Mucosa of rectum (tissue), 2 donors: Measurements from ENCODE around the gene PCNX1.
A peak's percentile ranks its signal among the peaks of the same experiment; 100 is the strongest.
"Not testable (repeated sequence)": the region's sequence is repeated elsewhere in the genome, so short reads cannot be mapped to it uniquely, and the experiment has no call there.

Source experiments
- H3K27ac ChIP-seq, 2 donors: one replicate each; pipeline ENCODE4 v1.7.0; 2013; ENCODE audit warnings: inconsistent platforms in 2 of 2, low read depth in 2 of 2, low read length in 2 of 2
- H3K27me3 ChIP-seq, 2 donors: one replicate each; pipeline ENCODE4 v1.7.0; 2013; ENCODE audit warnings: low read length in 2 of 2; ENCODE audit not compliant: control insufficient read depth in 2 of 2, insufficient read depth in 2 of 2
- H3K36me3 ChIP-seq, 2 donors: one replicate each; pipeline ENCODE4 v1.7.0; 2013; ENCODE audit warnings: low read length in 2 of 2; ENCODE audit not compliant: control insufficient read depth in 2 of 2, insufficient read depth in 2 of 2
- H3K4me1 ChIP-seq, 2 donors: one replicate each; pipeline ENCODE4 v1.7.0; 2013; ENCODE audit warnings: low read length in 2 of 2, mild to moderate bottlenecking in 1 of 2; ENCODE audit not compliant: control insufficient read depth in 2 of 2, insufficient read depth in 2 of 2
- H3K4me3 ChIP-seq, 2 donors: one replicate each; pipeline ENCODE4 v1.7.0; 2013; ENCODE audit warnings: low read length in 2 of 2
- H3K9ac ChIP-seq, 2 donors: one replicate each; pipeline ENCODE4 v1.7.0; 2013; ENCODE audit warnings: low read length in 2 of 2, low read depth in 1 of 2, mild to moderate bottlenecking in 1 of 2
- H3K9me3 ChIP-seq, 2 donors: one replicate each; pipeline ENCODE4 v1.7.0; 2013; ENCODE audit warnings: low read length in 2 of 2; ENCODE audit not compliant: control insufficient read depth in 2 of 2
- donor health status: healthy.
- donor health status: Normal muscosa, but diverticular disease.

Gene PCNX1

DNA sequence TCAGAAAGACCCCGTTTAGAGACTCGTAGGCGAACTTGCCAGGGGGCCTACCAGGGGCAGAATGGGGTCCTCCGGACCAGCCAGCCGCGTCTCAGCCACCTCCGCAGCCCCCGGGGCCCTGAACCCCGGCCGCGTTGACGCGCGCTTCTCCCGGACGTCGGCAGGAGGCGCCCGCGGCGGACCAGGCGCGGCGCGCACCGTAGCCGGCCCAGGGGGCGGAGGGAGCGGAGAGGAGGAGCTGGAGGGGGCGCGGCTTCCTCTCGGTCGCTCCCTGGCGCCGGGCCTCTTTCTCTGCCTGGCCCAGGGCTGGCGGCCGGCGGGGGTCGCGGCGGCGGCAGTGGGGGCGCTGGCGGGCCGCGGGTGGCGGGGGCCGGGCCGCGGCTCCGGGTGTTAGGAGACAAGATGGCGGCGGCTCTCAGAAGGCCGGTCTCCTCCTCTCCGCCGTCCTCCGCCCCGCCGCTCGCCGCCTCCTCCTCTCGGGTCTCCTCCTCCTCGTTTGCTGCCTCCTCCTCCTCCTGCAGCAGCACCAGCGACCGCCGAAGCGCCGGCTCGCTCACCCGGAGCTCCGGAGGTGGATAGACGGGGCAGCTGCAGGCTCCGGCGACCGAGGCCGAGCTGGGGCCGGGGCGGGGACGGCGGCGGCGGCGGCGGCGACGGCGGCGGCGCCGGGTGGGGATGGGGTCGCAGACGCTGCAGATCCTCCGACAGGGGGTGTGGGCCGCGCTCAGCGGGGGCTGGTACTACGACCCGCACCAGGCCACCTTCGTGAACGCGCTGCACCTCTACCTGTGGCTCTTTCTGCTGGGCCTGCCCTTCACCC lies at the start of gene PCNX1:
Gene PCNX1 (plus strand): TSS at position 284 of the 820 bp plus-strand sequence. CDS start 392 bp downstream, at position 676.
- H3K4me3 ChIP-seq: peak within 1 kb of the TSS; percentile 83
- H3K36me3 ChIP-seq: no peaks in the 10 kb centered on the region
- H3K27ac ChIP-seq: peak within 1 kb of the TSS; percentile 83 to 85
- no peaks in the 10 kb centered on the region for H3K27me3 ChIP-seq
- peak within 1 kb of the TSS; percentile 85 to 91 for H3K9ac ChIP-seq
- peaks cover 4 to 10% of the 10 kb centered on the region in 2 donors for H3K4me1 ChIP-seq
- no peaks in the 10 kb centered on the region for H3K9me3 ChIP-seq

DNA sequence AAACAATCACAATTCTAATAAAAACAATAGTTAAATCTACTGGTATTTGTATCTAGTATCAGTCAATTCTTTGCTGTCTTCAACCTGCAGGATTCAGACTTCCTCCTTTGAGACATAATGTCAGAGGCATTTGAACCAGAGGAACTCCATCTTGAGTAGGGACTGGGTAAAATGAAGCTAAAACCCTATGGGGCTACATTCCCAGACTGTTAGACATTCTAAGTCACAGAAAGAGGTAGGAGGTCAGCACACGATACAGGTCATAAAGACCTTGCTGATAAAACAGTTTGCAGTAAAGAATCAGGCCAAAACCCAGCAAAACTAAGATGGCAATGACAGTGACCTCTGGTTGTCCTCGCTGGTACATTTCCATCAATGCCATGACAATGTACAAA lies 49.8 kb upstream of the PCNX1 start:
- Histone ChIP-seq H3K27me3 (no peaks in the 10 kb centered on the region), H3K9me3 (no peaks in the 10 kb centered on the region), H3K27ac (no peak overlapping the region), H3K9ac (no peak overlapping the region), H3K36me3 (no peaks in the 10 kb centered on the region), H3K4me1 (no peaks in the 10 kb centered on the region), H3K4me3 (no peak overlapping the region)

DNA sequence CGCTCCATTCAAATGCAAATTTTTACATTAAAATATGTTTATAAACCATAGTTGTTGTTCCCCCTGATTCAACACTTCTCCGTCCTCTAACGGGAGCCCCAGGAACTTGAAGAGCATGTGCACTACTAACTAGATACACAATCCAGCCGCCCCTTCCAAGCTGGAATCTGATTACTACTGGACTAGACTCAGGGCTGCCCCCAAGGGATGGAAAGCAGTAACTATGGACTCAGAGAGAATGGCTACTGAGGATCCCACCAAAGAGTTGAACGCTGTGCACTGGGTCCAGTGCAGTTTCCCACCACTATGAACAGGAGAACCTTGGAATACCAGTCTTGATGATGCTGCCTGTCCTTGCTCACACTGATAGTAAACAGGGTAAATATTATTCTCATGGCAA lies 48.6 kb upstream of the PCNX1 start:
- H3K27me3 ChIP-seq: no peaks in the 10 kb centered on the region
- no peak overlapping the region for H3K4me3 ChIP-seq
- no peaks in the 10 kb centered on the region for H3K9me3 ChIP-seq
- H3K9ac ChIP-seq: no peak overlapping the region
- H3K36me3 ChIP-seq: no peaks in the 10 kb centered on the region
- H3K27ac ChIP-seq: no peak overlapping the region
- H3K4me1 ChIP-seq: no peaks in the 10 kb centered on the region

DNA sequence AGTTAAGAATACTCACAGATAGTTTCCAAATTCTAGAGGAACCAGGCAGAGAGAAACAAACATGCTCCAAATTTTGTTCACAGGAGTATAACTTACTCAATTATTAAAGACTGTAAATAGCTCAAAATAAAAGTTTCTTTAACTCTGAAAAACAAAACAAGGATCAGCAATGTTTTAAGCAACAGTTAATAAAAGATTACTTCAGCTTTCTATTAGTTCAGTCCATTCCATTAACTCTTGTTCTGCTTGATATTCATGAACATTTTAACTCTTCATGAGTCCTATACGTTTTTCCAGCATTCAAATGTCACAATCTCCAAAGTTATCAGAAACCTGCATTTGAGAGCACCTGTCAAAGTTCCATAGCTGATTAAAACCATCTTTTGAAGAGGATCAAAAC lies 40.3 kb upstream of the PCNX1 start:
- H3K36me3 ChIP-seq, H3K4me1 ChIP-seq, H3K9ac ChIP-seq, H3K27me3 ChIP-seq, H3K27ac ChIP-seq, H3K4me3 ChIP-seq, H3K9me3 ChIP-seq: not testable (repeated sequence)

DNA sequence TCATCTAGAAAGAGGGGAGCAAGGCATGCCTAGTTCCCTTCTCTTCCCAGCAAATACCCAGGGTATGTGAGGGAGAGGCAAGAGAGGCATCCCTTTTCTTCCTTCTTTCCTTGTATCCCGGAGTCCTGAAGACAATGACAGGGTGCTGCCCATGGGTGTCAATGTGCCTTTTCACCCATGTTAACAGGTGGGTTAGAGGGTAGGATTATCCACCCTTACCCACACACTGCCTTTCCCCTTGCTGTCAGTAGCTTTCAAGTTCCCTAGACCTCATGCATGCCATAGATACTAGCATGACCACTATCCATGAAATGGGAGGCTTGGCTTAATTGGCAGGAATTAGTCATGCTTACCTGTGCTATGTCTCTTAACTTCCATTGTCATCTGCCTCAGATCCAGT lies 36.3 kb upstream of the PCNX1 start:
- no peaks in the 10 kb centered on the region for H3K36me3 ChIP-seq
- no peaks in the 10 kb centered on the region for H3K27me3 ChIP-seq
- H3K4me3 ChIP-seq: no peak overlapping the region
- no peaks in the 10 kb centered on the region for H3K4me1 ChIP-seq
- no peaks in the 10 kb centered on the region for H3K9me3 ChIP-seq
- no peak overlapping the region for H3K27ac ChIP-seq
- H3K9ac ChIP-seq: no peak overlapping the region

DNA sequence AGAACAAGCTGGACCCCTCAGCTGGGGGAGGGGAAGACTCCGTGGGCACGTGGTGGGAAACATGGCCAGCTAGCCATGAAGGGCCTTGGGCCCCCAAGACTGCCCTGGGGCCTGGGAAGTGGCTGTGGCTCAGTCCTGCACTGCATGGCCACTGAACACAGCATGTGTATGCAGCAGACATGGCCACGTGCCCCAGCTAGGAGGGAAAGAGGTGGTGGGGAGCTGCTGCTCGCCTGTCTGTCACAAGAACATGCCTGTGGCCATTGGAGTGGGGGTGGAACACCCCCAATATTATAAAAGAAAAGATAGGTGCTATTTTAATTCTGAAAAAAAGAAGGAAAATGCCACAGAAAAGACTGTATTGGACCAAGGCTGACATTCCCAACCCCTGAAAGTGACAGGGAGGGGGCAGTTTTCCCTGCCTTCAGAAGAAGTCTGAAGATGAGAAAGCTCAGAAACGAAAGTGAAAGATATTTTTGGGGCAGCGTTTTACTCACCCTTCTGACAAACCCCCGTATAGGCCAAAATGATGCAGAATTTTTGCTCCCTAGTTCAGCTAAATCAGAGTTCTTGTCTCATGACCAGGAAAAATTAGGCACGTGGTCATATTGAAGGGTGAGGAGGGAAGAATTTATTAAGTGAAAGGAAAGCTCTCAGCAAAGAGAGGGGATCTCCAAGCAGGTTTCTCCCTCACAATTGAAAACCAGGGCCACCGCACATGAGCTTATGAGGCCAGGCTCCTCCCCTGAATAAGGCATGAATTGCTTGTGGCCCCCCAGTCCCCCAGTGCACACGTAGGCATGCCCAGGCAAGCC lies 35.2 kb upstream of the PCNX1 start:
- Histone ChIP-seq H3K4me3 (no peak overlapping the region), H3K27ac (peak overlapping the region in 1 of 2 donors; percentile 18), H3K9ac (no peak overlapping the region), H3K4me1 (no peaks in the 10 kb centered on the region), H3K27me3 (no peaks in the 10 kb centered on the region), H3K9me3 (no peaks in the 10 kb centered on the region), H3K36me3 (no peaks in the 10 kb centered on the region)

DNA sequence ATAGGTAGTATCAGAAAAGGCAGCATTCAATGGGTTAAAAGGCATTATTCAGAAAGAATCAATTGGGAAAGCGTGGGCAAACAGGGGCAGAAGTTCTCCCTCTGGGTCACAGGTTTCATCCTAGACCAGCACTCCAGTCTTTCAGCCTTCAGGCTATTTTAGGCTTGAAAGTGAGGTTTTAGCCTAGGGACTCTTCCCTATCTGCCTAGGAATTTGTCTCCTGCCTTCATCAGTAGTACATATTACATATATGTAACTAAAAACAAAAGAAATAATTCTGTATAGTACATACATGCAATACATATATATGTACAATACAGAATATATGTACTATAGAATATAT lies 34.6 kb upstream of the PCNX1 start:
- Histone ChIP-seq H3K4me1 (no peaks in the 10 kb centered on the region), H3K27ac (no peak overlapping the region), H3K9ac (no peak overlapping the region), H3K4me3 (no peak overlapping the region), H3K9me3 (no peaks in the 10 kb centered on the region), H3K27me3 (no peaks in the 10 kb centered on the region), H3K36me3 (no peaks in the 10 kb centered on the region)

DNA sequence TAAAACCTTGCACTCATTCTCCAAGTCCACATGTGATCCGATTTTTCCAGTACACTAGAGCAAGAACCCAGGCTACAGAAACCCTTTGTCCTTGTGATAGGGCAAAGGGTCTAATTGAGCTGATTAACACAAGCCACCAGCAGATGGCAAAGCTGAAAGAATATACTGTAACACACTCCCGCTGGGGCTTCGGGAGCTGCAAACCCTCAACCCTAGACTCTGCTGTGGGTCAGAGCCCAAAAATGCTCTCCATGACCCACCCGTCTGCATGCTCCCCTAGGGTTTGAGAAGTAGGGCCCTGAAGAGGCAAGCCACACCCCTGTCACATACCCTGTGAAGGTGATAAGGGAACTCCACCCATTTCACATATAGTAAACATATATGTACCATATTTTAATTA lies 33.6 kb upstream of the PCNX1 start:
- Histone ChIP-seq H3K9ac (no peak overlapping the region), H3K27me3 (no peaks in the 10 kb centered on the region), H3K27ac (no peak overlapping the region), H3K9me3 (no peaks in the 10 kb centered on the region), H3K4me3 (no peak overlapping the region), H3K4me1 (no peaks in the 10 kb centered on the region), H3K36me3 (no peaks in the 10 kb centered on the region)

DNA sequence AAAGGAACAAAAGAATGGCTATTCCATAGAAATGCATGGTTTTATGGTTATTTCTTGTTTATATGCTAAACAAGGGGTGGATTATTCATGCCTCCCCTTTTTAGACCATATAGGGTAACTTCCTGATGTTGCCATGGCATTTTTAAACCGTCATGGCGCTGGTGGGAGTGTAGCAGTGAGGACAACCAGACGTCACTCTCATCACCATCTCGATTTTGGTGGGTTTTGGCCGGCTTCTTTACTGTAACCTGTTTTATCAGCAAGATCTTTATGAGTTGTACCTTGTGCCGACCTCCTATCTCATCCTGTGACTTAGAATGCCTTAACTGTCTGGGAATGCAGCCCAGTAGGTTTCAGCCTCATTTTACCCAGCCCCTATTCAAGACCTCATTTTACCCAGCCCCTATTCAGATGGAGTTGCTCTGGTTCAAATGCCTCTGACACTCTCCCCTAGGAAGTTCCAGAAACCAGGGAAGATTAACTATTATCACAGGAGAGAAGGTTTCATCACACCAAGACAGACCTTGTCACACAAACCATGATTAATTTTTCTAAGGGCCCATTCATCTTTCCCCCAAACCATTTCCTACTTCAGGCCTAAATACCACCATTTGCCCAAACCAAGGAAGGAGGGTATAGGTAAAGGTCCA lies 31.3 kb upstream of the PCNX1 start:
- not testable (repeated sequence) for H3K36me3 ChIP-seq, H3K9me3 ChIP-seq

DNA sequence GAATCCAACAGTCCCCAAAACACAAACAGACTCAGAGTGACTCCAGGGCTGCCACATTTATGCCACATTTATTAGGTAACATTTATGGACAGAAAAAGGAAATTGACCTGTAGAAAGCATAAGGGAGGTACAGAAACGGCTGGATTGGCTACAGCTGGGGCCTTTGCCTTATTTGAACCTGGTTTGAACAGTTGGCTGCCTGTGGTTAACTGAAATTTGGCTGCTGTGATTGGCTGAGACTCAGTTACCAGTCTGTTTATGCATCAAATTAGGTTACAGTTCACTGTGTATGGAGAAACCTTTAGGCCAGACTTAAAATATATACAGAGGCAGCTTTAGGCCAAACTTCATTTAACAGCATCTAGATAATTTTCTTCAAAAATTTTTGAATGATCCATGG lies 27.8 kb upstream of the PCNX1 start:
- Histone ChIP-seq H3K36me3 (no peaks in the 10 kb centered on the region), H3K27ac (no peak overlapping the region), H3K4me1 (peaks cover 0 to 5% of the 10 kb centered on the region in 2 donors), H3K27me3 (no peaks in the 10 kb centered on the region), H3K9ac (no peak overlapping the region), H3K9me3 (no peaks in the 10 kb centered on the region), H3K4me3 (no peak overlapping the region)

More for the DNA sequence above, 31.3 kb upstream of the PCNX1 start:
- not testable (repeated sequence) for H3K4me1 ChIP-seq, H3K27ac ChIP-seq, H3K4me3 ChIP-seq, H3K9ac ChIP-seq, H3K27me3 ChIP-seq
